Cardiac muscle cell (in vitro differentiated cells and primary cell): Measurements from ENCODE around the gene NLK. TPM values are rescaled to one million over a fixed set of nuclear protein-coding genes. Genes with fewer than 3 reads are reported as not detected.
"Not testable (repeated sequence)": the region's sequence is repeated elsewhere in the genome, so short reads cannot be mapped to it uniquely, and the experiment has no call there.

Experiments used
- DNase-seq, 2 donors: peaks; one replicate each; pipeline versions ENCODE4 v3.0.0 to v3.0.0-alpha.2; 2010 to 2017; ENCODE audit warnings: low read depth in 1 of 2, low spot score in 1 of 2
- H3K27ac ChIP-seq: fragments of 200-600 bp; sonication (generic); 2 replicates; pipeline ENCODE4 v1.5.1; 2016
- H3K27me3 ChIP-seq: fragments of 200-600 bp; sonication (generic); 2 replicates; pipeline ENCODE4 v1.6.0; 2016; ENCODE audit warnings: control low read depth
- H3K36me3 ChIP-seq: fragments of 200-600 bp; sonication (generic); 2 replicates; pipeline ENCODE4 v1.5.1; 2016; ENCODE audit warnings: control low read depth
- H3K4me1 ChIP-seq: fragments of 200-600 bp; sonication (generic); 2 replicates; pipeline ENCODE4 v1.8.1; 2017; ENCODE audit warnings: low read depth, mild to moderate bottlenecking, mixed run types
- H3K4me3 ChIP-seq: fragments of 200-600 bp; sonication (generic); 2 replicates; pipeline ENCODE4 v1.5.1; 2016; ENCODE audit warnings: mild to moderate bottlenecking
- H3K9me3 ChIP-seq: fragments of 200-600 bp; sonication (generic); 2 replicates; pipeline ENCODE4 v1.5.1; 2017; ENCODE audit warnings: low read depth, mild to moderate bottlenecking, control low read depth
- polyA plus RNA-seq: library from polyadenylated mRNA; unstranded; fragments of >200 nt; fragmentation: Nextera tagmentation; extraction: Ambion mirVana; gene quantifications from 2 replicates; pipeline ENCODE4 v1.2.1, GENCODE V29; 2016
- total RNA-seq: library from RNA; depleted of rRNA; stranded (reverse); fragments of >200 nt; gene quantifications from 2 replicates; pipeline ENCODE4 v1.2.3, GENCODE V29; 2016
- TF ChIP-seq, protein P1 (sequence below): IDR thresholded peaks from 2 replicates; pipeline ENCODE4 v1.5.1; 2012; ENCODE audit warnings: low read depth, mild to moderate bottlenecking, low read length

NLK gene
- total and polyA plus RNA-seq, 2 experiments from 2014 or later = 11.0 to 22.1 TPM

- Histone ChIP-seq H3K4me3 (no peak overlapping the region), H3K36me3 (peaks cover 3% of the 10 kb centered on the region), H3K4me1 (no peaks in the 10 kb centered on the region), H3K27me3 (no peaks in the 10 kb centered on the region), H3K9me3 (no peaks in the 10 kb centered on the region), H3K27ac (no peak overlapping the region)
- TF ChIP-seq, protein P1, sequence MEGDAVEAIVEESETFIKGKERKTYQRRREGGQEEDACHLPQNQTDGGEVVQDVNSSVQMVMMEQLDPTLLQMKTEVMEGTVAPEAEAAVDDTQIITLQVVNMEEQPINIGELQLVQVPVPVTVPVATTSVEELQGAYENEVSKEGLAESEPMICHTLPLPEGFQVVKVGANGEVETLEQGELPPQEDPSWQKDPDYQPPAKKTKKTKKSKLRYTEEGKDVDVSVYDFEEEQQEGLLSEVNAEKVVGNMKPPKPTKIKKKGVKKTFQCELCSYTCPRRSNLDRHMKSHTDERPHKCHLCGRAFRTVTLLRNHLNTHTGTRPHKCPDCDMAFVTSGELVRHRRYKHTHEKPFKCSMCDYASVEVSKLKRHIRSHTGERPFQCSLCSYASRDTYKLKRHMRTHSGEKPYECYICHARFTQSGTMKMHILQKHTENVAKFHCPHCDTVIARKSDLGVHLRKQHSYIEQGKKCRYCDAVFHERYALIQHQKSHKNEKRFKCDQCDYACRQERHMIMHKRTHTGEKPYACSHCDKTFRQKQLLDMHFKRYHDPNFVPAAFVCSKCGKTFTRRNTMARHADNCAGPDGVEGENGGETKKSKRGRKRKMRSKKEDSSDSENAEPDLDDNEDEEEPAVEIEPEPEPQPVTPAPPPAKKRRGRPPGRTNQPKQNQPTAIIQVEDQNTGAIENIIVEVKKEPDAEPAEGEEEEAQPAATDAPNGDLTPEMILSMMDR = no peak
- DNase-seq = no peak
Measured at GRCh38 chr17:28142305-28142704, 99.8 kb downstream of the NLK start.

DNA sequence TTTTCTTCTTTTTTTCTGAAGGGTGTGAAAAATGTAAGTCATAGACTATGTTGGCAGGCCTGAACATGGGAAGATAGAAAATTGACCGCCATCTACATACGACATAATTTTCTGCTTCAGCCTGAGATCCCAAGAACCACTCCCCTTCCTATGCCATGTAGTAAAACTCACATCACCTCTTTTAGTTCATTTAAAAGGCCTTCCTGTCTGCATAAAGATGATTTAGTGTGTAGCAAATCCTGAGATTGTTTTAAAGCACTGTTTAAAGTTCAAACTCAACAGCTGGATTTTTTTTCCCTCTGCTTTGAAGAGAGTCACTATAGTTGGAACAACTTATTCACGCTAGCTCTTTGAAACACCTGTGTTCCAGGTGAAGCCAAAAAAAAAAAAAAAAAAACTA is 101.5 kb downstream of the NLK start:
- TF ChIP-seq, protein P1 = no peak
- H3K36me3 ChIP-seq = peaks cover 3% of the 10 kb centered on the region
- no peak for DNase-seq
- H3K4me1 ChIP-seq = no peaks in the 10 kb centered on the region
- no peak overlapping the region for H3K4me3 ChIP-seq
- no peaks in the 10 kb centered on the region for H3K27me3 ChIP-seq
- H3K9me3 ChIP-seq = no peaks in the 10 kb centered on the region
- H3K27ac ChIP-seq = no peak overlapping the region

DNA sequence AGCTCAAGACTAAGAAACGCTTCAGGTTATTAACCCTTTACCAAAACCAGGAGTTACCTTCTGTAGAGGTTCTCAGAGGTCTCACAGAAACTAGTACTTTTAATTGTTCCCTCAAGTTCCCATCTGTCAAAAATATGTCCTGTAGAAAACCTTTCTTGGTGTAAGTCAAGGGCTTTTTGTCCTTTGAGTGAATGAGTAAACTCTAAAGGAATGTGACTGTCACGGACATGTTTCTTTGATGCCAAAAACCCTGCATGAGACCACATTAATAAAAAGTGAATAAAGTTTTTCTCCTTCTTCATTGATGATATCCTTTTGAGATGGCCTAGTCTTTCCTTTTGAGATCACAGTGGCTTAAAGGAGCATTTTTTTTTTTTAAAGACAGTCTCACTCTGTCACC is 102.9 kb downstream of the NLK start:
- TF ChIP-seq, protein P1 = no peak

DNA sequence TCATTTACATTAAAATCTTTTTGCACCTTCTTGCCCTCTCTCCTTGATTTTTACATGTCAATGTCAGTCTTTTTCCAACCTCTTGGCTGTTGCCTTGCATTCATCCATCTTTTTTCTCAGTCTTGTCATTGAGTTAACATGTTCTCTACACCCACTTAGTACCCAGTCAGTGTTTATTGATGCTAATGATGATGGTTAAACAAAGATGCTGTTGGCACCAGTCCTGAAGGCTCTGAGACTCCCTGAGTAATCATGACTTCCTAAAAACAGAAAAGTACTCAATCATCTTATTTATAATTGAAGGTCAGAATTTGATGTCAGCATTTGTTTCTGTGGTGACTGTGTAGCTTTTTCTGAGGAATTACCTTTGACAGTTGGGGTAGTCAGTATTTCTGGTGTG is 104.5 kb downstream of the NLK start:
- Histone ChIP-seq H3K4me3 (no peak overlapping the region), H3K36me3 (peaks cover 3% of the 10 kb centered on the region), H3K27ac (no peak overlapping the region), H3K27me3 (no peaks in the 10 kb centered on the region), H3K9me3 (no peaks in the 10 kb centered on the region), H3K4me1 (no peaks in the 10 kb centered on the region)
- TF ChIP-seq, protein P1 = no peak
- DNase-seq = no peak

More for the DNA sequence above, 102.9 kb downstream of the NLK start:
- peaks cover 3% of the 10 kb centered on the region for H3K36me3 ChIP-seq
- DNase-seq = peak in 1 of 2 donors; percentile 7
- no peaks in the 10 kb centered on the region for H3K27me3 ChIP-seq
- H3K9me3 ChIP-seq = no peaks in the 10 kb centered on the region
- H3K4me3 ChIP-seq = no peak overlapping the region
- no peak overlapping the region for H3K27ac ChIP-seq
- H3K4me1 ChIP-seq = no peaks in the 10 kb centered on the region

DNA sequence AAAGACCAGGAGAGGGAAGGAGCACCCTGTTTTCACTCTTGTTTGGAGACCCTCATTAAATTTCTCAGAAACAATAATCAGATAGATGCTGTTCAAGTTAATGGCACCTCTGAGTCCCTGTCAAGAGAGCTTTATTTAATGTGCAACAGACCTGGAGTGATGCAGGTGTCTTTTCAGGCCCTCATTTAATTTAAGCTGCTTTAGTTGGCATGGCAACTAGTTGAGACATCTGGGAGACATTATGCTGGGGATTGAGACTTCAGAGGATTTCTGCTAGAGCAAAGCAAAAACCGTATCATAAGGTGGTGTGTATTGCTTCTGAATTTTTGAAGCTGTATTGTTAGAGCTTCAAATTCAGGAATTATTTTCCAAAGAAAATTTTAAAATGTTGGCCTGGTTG is 108.5 kb downstream of the NLK start:
- Histone ChIP-seq H3K4me1 (no peaks in the 10 kb centered on the region), H3K9me3 (no peaks in the 10 kb centered on the region), H3K27me3 (no peaks in the 10 kb centered on the region), H3K4me3 (no peak overlapping the region), H3K27ac (no peak overlapping the region), H3K36me3 (no peaks in the 10 kb centered on the region)
- DNase-seq = no peak
- TF ChIP-seq, protein P1 = no peak

DNA sequence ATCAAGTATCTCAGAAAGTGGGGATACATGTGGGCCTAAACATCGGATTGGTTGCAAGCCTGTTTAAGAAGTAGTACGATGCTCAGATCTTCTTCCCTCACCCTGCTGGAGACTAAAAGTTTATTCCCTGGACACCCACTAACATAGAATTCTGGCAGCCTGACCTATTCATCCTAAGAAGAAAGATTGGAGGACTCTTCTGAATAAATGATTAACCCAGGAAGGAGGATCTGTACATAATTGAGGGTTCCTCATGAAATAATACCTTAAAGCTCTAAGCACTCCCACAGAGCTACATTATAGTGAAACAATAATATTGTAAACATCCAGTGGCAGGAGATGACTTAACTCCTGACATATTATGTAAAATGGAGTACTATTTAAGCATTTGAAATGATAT is 111.7 kb downstream of the NLK start:
- H3K27me3 ChIP-seq = no peaks in the 10 kb centered on the region
- H3K9me3 ChIP-seq = no peaks in the 10 kb centered on the region
- TF ChIP-seq, protein P1 = no peak
- H3K4me3 ChIP-seq = no peak overlapping the region
- no peaks in the 10 kb centered on the region for H3K4me1 ChIP-seq
- H3K27ac ChIP-seq = no peak overlapping the region
- no peaks in the 10 kb centered on the region for H3K36me3 ChIP-seq
- DNase-seq = no peak

- DNase-seq, H3K27ac ChIP-seq, H3K4me1 ChIP-seq, H3K27me3 ChIP-seq, H3K9me3 ChIP-seq, H3K4me3 ChIP-seq, H3K36me3 ChIP-seq: not testable (repeated sequence)
Measured at GRCh38 chr17:28155405-28155804, 112.9 kb downstream of the NLK start.
